SH-SY5Y (cell line): Measurements from ENCODE around the gene CABP1.

Source experiments
- GATA2 ChIP-seq: IDR thresholded peaks from 2 replicates; pipeline ENCODE4 v1.6.1; 2011; ENCODE audit warnings: mild to moderate bottlenecking, low read depth, low read length
- GATA3 ChIP-seq: IDR thresholded peaks from 2 replicates; pipeline ENCODE4 v1.6.1; 2011; ENCODE audit warnings: low read depth, mild to moderate bottlenecking, low read length, moderate library complexity

- no peak for TF ChIP-seq GATA3
- TF ChIP-seq GATA2, result 0 out of 2 replicates have a peak, but pooled peaks have one; percentile 28
Measured at GRCh38 chr12:120668868-120669840, 28.7 kb downstream of the CABP1 start.
